CD14-positive monocyte (primary cell): ENCODE measurements around the gene SLC35E3. TPM values are rescaled to one million over a fixed set of nuclear protein-coding genes. Genes with fewer than 3 reads are reported as not detected.

Experiments used
- DNase-seq, 3 donors: peaks; one replicate each; pipeline ENCODE4 v3.0.0-alpha.2; 2011 to 2022
- H2AFZ ChIP-seq: 2 replicates; pipeline ENCODE4 v1.6.0; 2012; ENCODE audit warnings: mild to moderate bottlenecking, low read depth, low read length, inconsistent platforms; ENCODE audit not compliant: insufficient read depth, poor library complexity, severe bottlenecking
- H3K27ac ChIP-seq, 2 donors: 1 replicate in 1 of 2; 2 replicates in 1 of 2; pipeline ENCODE4 v1.5.1; 2012 to 2013; ENCODE audit warnings: low read length in 2 of 2, control low read depth in 1 of 2, inconsistent platforms in 1 of 2, low read depth in 1 of 2, mild to moderate bottlenecking in 1 of 2
- H3K27me3 ChIP-seq, 2 donors: one replicate each; pipeline versions ENCODE4 v1.6.0 to v1.6.1; 2011 to 2013; ENCODE audit warnings: low read length in 2 of 2; ENCODE audit not compliant: control insufficient read depth in 2 of 2, insufficient read depth in 2 of 2
- H3K36me3 ChIP-seq, 2 donors: replicated peaks in 1 of 2; 1 replicate in 1 of 2; 2 replicates in 1 of 2; pipeline versions ENCODE4 v1.5.1 to v1.6.1; 2012 to 2013; ENCODE audit warnings: low read length in 2 of 2, control low read depth in 1 of 2, inconsistent platforms in 1 of 2, mild to moderate bottlenecking in 1 of 2; ENCODE audit not compliant: insufficient read depth in 2 of 2, control insufficient read depth in 1 of 2
- H3K4me1 ChIP-seq, 2 donors: 1 replicate in 1 of 2; 2 replicates in 1 of 2; pipeline versions ENCODE4 v1.5.1 to v1.6.1; 2012 to 2013; ENCODE audit warnings: low read length in 2 of 2, control low read depth in 1 of 2, inconsistent platforms in 1 of 2, mild to moderate bottlenecking in 1 of 2, moderate library complexity in 1 of 2; ENCODE audit not compliant: insufficient read depth in 2 of 2, control insufficient read depth in 1 of 2
- H3K4me2 ChIP-seq: replicated peaks from 2 replicates; pipeline ENCODE3; 2012; ENCODE audit warnings: low read length, moderate library complexity, mild to moderate bottlenecking; ENCODE audit not compliant: poor library complexity, severe bottlenecking; ENCODE audit errors: extremely low read depth
- H3K4me3 ChIP-seq, 3 experiments: fragments of 200-600 bp in 1 of 3; sonication (generic) in 1 of 3; replicated peaks in 1 of 3; 1 replicate in 2 of 3; 2 replicates in 1 of 3; pipeline ENCODE4 v1.5.1; 2011 to 2013; ENCODE audit warnings: low read length in 3 of 3, mild to moderate bottlenecking in 3 of 3, control low read depth in 2 of 3, low read depth in 2 of 3, inconsistent platforms in 1 of 3, moderate library complexity in 1 of 3
- H3K79me2 ChIP-seq: 2 replicates; pipeline ENCODE4 v1.6.0; 2012; ENCODE audit warnings: mild to moderate bottlenecking, control low read depth, inconsistent platforms, low read length, moderate library complexity; ENCODE audit not compliant: insufficient read depth
- H3K9ac ChIP-seq: 2 replicates; pipeline ENCODE4 v1.6.0; 2017; ENCODE audit warnings: low read length, mild to moderate bottlenecking; ENCODE audit not compliant: insufficient read depth, poor library complexity, severe bottlenecking
- H3K9me3 ChIP-seq, 2 donors: replicated peaks in 1 of 2; 1 replicate in 1 of 2; 2 replicates in 1 of 2; pipeline versions ENCODE4 v1.5.1 to v1.6.1; 2012 to 2013; ENCODE audit warnings: low read length in 2 of 2, control low read depth in 1 of 2; ENCODE audit not compliant: control insufficient read depth in 1 of 2, insufficient read depth in 1 of 2
- H4K20me1 ChIP-seq: 2 replicates; pipeline ENCODE4 v1.6.0; 2012; ENCODE audit warnings: mild to moderate bottlenecking, low read length, control low read depth, moderate library complexity; ENCODE audit not compliant: insufficient read depth
- H3K27ac Mint-ChIP-seq, 7 donors: one replicate each; pipeline ENCODE4 v1.8.0; 2020; ENCODE audit warnings: mild to moderate bottlenecking in 7 of 7, mixed read lengths in 7 of 7, moderate library complexity in 6 of 7, inconsistent platforms in 2 of 7
- H3K27me3 Mint-ChIP-seq, 3 donors: one replicate each; pipeline ENCODE4 v1.8.0; 2021 to 2022; ENCODE audit warnings: low read depth in 3 of 3, mild to moderate bottlenecking in 3 of 3, mixed read lengths in 3 of 3, moderate library complexity in 3 of 3, inconsistent platforms in 1 of 3
- H3K36me3 Mint-ChIP-seq, 2 donors: one replicate each; pipeline ENCODE4 v1.8.0; 2020; ENCODE audit warnings: mixed read lengths in 2 of 2, inconsistent platforms in 1 of 2, mild to moderate bottlenecking in 1 of 2
- H3K4me1 Mint-ChIP-seq: one replicate; pipeline ENCODE4 v1.8.0; 2020; ENCODE audit warnings: mild to moderate bottlenecking, mixed read lengths
- H3K4me3 Mint-ChIP-seq, 2 donors: one replicate each; pipeline ENCODE4 v1.8.0; 2020; ENCODE audit warnings: mild to moderate bottlenecking in 2 of 2, mixed read lengths in 2 of 2, moderate library complexity in 1 of 2
- H3K9me3 Mint-ChIP-seq, 7 donors: one replicate each; pipeline ENCODE4 v1.8.0; 2020 to 2022; ENCODE audit warnings: mixed read lengths in 7 of 7, mild to moderate bottlenecking in 6 of 7, moderate library complexity in 6 of 7, inconsistent platforms in 2 of 7
- WGBS: methylation state at CpG from one replicate; pipeline ENCODE4 v1.1.5; 2013; ENCODE audit warnings: missing lambda C conversion rate; ENCODE audit not compliant: insufficient coverage; 5-methylcytosine and 5-hydroxymethylcytosine counted together
- intact Hi-C, 2 donors: fragments of 100-400 bp; cut with micrococcal nuclease; formaldehyde crosslinking; loops; one replicate each; pipeline versions ENCODE4 v1.15.0 to v1.15.1; 2023
- polyA plus RNA-seq, 3 donors: library from polyadenylated mRNA; depleted of rRNA in 1 of 3; unstranded in 2 of 3; stranded (reverse) in 1 of 3; fragments of 300-500 nt in 2 of 3; fragments of >200 nt in 1 of 3; fragmentation: Illumina TruSeq in 2 of 3; gene quantifications; 1 replicate in 2 of 3; 2 replicates in 1 of 3; pipeline ENCODE4 v1.2.3, GENCODE V29; 2012 to 2021
- TF ChIP-seq, protein P1 (sequence below): fragments of 200-600 bp; IDR thresholded peaks from one replicate; pipeline ENCODE4 v1.8.0; 2022; ENCODE audit warnings: antibody characterized with exemption, mild to moderate bottlenecking

Gene SLC35E3
- polyA plus RNA-seq, 3 donors = 4.3 to 12.4 (median 10.9) TPM

GRCh38 chr12:68813242-68813593 lies 67.2 kb downstream of the SLC35E3 start:
- Histone ChIP-seq H3K79me2 (peaks cover 98% of the 10 kb centered on the region), H3K4me3 (no peak overlapping the region), H3K4me2 (no peak overlapping the region), H3K9me3 (no peaks in the 10 kb centered on the region), H3K9ac (no peak overlapping the region), H3K27me3 (no peaks in the 10 kb centered on the region), H4K20me1 (peaks cover 83% of the 10 kb centered on the region), H3K36me3 (peaks cover 72 to 75% of the 10 kb centered on the region in 2 donors), H3K27ac (peak overlapping the region in 1 of 2 donors; percentile 45), H3K4me1 (peaks cover 6 to 14% of the 10 kb centered on the region in 2 donors), H2AFZ (no peak overlapping the region)
- TF ChIP-seq, protein P1, sequence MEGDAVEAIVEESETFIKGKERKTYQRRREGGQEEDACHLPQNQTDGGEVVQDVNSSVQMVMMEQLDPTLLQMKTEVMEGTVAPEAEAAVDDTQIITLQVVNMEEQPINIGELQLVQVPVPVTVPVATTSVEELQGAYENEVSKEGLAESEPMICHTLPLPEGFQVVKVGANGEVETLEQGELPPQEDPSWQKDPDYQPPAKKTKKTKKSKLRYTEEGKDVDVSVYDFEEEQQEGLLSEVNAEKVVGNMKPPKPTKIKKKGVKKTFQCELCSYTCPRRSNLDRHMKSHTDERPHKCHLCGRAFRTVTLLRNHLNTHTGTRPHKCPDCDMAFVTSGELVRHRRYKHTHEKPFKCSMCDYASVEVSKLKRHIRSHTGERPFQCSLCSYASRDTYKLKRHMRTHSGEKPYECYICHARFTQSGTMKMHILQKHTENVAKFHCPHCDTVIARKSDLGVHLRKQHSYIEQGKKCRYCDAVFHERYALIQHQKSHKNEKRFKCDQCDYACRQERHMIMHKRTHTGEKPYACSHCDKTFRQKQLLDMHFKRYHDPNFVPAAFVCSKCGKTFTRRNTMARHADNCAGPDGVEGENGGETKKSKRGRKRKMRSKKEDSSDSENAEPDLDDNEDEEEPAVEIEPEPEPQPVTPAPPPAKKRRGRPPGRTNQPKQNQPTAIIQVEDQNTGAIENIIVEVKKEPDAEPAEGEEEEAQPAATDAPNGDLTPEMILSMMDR = no peak
- Mint-ChIP-seq H3K36me3 (peaks cover 47 to 75% of the 10 kb centered on the region in 2 donors), H3K9me3 (peaks cover 0 to 3% (median 0%) of the 10 kb centered on the region in 7 donors), H3K4me3 (no peak overlapping the region), H3K27me3 (no peaks in the 10 kb centered on the region), H3K27ac (peak overlapping the region in 1 of 7 donors; percentile 1), H3K4me1 (peaks cover 27% of the 10 kb centered on the region)
- no peak for DNase-seq
- intact Hi-C loops = no loop called here
- no CpG with 5 or more reads among the region's 2 CpGs for WGBS

DNA sequence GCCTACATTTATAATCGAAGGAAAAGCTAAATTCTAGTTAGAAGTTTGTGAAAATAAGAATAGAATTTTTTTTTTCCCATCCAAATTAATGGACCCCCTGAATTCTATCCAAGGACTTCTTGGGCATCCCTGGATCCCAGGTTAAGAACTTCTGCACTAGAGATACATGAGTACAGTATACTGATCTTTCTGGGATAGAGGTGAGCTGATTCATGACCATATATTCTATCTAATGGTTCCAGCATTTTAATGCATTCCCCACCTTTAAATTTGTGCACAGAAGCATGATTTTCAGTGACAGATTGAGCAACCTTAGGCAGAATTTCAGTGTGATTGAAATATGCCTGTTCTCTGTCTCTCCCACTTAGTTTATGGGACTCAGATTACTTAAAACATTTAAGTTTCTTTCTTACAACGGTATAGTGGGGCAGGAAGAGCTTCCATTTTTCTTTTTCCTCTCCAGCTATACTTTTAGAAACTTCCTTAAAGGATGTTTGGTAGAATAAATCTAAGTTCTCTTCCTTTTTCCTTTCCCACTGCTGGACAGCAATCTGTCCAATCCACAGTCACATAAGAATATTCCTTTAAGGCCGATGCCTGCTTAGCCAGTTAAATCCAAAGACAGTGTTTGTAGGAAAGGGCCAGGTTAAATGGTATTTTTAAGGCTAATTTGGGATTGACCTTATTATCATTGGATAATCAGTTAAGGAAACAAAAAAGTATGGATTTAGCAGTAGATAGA lies 68.7 kb downstream of the SLC35E3 start:
- TF ChIP-seq, protein P1 = no peak
- no peak overlapping the region for H3K4me3 ChIP-seq
- peak overlapping the region in 1 of 2 donors; percentile 34 for H3K27ac ChIP-seq
- peaks cover 92% of the 10 kb centered on the region for H4K20me1 ChIP-seq
- no peaks in the 10 kb centered on the region for H3K27me3 ChIP-seq
- no peaks in the 10 kb centered on the region for H3K9me3 ChIP-seq
- H2AFZ ChIP-seq = no peak overlapping the region
- H3K4me1 Mint-ChIP-seq = peaks cover 20% of the 10 kb centered on the region
- H3K9me3 Mint-ChIP-seq = peaks cover 0 to 2% (median 0%) of the 10 kb centered on the region in 7 donors
- peaks cover 0 to 4% of the 10 kb centered on the region in 2 donors for H3K4me1 ChIP-seq
- intact Hi-C loops = no loop called here
- peak overlapping the region in 2 of 7 donors; percentile 7 to 40 for H3K27ac Mint-ChIP-seq
- H3K9ac ChIP-seq = no peak overlapping the region
- no peak for DNase-seq
- peaks cover 78 to 84% of the 10 kb centered on the region in 2 donors for H3K36me3 ChIP-seq
- peaks cover 53 to 82% of the 10 kb centered on the region in 2 donors for H3K36me3 Mint-ChIP-seq
- 100% methylated on average over 1 of the region's 3 CpGs for WGBS
- H3K79me2 ChIP-seq = peaks cover 95% of the 10 kb centered on the region
- H3K4me2 ChIP-seq = no peak overlapping the region
- no peaks in the 10 kb centered on the region for H3K27me3 Mint-ChIP-seq
- H3K4me3 Mint-ChIP-seq = no peak overlapping the region
